ENCODE results near the gene AMOTL2. TPM values are rescaled to one million over a fixed set of nuclear protein-coding genes. Genes with fewer than 3 reads are reported as not detected.

AMOTL2 gene
- total and polyA plus RNA-seq, 2 donors (not counting 3 experiments of a cell fraction or from before 2014, with no cell fraction given): 130 to 145 TPM

DNA sequence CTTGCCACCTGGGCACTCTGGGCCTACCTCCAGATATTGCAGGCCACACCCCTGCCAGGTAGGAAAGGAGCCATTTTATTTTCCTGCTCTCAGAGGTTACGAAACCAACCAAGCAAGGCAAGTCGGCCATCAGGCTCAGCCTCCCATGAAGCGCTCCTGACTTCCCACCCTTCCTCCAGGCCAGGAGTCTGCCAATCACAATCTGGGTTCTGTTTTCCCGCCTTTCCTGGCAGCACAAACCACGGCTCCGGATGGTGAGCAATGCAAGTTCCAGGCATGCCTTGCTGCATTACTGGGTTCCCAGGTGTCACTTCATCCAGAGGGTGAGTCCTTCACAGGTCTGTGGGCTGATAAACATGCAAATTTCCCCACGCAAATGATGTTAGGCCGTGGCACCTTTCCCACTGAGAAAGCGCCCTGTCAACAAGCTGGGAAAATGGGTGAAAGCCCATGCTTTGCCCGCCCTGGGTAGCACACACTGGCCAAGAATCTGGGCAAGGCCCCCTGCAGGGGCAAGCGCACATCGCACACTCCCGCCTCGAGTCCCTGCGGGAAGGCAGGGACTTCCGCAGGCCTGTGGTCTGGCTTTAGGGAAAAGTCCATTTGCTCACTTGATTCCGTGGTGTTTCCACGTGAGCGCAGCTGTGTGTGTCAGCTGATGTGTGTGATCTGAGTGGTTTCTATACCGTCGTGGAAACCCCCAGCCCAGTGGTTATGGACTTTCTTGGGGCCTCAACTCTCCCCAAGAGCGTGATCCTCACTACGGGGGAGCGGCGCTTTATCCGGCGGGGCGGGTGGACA lies 62.0 kb downstream of the AMOTL2 start:
- BruUV-seq (replicated peaks): TSS peak; percentile 85
- no peak for TF ChIP-seq JUN (IDR thresholded peaks at IDR 0.05; ENCODE audit: borderline replicate concordance, insufficient read depth, insufficient read length, low read depth)
- TF ChIP-seq, protein P1, sequence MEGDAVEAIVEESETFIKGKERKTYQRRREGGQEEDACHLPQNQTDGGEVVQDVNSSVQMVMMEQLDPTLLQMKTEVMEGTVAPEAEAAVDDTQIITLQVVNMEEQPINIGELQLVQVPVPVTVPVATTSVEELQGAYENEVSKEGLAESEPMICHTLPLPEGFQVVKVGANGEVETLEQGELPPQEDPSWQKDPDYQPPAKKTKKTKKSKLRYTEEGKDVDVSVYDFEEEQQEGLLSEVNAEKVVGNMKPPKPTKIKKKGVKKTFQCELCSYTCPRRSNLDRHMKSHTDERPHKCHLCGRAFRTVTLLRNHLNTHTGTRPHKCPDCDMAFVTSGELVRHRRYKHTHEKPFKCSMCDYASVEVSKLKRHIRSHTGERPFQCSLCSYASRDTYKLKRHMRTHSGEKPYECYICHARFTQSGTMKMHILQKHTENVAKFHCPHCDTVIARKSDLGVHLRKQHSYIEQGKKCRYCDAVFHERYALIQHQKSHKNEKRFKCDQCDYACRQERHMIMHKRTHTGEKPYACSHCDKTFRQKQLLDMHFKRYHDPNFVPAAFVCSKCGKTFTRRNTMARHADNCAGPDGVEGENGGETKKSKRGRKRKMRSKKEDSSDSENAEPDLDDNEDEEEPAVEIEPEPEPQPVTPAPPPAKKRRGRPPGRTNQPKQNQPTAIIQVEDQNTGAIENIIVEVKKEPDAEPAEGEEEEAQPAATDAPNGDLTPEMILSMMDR (IDR thresholded peaks at IDR 0.05; ENCODE audit: extremely low read depth in 1 of 2, insufficient read depth in 1 of 2, low read depth in 1 of 2, low read length in 2 of 2): peak in 1 of 2 donors; percentile 18
- TF ChIP-seq GATA2 (IDR thresholded peaks at IDR 0.05; ENCODE audit: insufficient read depth, insufficient read length, low read depth, low read length): no peak
- TF ChIP-seq POLR2AphosphoS5 (IDR thresholded peaks at IDR 0.05; ENCODE audit: insufficient read depth, low read depth, low read length): no peak
- H3K9me1 ChIP-seq (replicated peaks; ENCODE audit: control insufficient read depth, extremely low read depth, insufficient read depth, low read length): no peaks in the 10 kb centered on the region
- H3K27me3 ChIP-seq (ENCODE audit: control insufficient read depth in 2 of 2, insufficient read depth in 2 of 2, low read length in 2 of 2): no peaks in the 10 kb centered on the region
- DNase-seq (ENCODE audit: low read depth, low spot score) (no peak), FAIRE-seq (peak; percentile 76)
- intact Hi-C loops (cut with micrococcal nuclease): no loop called here
- peak overlapping the region; percentile 50 for H2AFZ ChIP-seq (ENCODE audit: low read depth, low read length)
- no peaks in the 10 kb centered on the region for H3K79me2 ChIP-seq (ENCODE audit: control insufficient read depth, insufficient read depth, low read length)
- H3K36me3 ChIP-seq (ENCODE audit: control insufficient read depth in 2 of 2, extremely low read depth in 1 of 2, insufficient read depth in 2 of 2, low read length in 2 of 2): no peaks in the 10 kb centered on the region
- no peak overlapping the region for H3K4me3 ChIP-seq (replicated peaks in 1 of 3; ENCODE audit: insufficient read depth in 1 of 3, low read depth in 1 of 3, low read length in 3 of 3)
- H3K4me2 ChIP-seq (ENCODE audit: insufficient read depth, low read length): no peak overlapping the region
- dilution Hi-C loops (cut with MboI; ENCODE audit: extremely low pct_ligation_motif_present, low sequenced_read_pairs): no loop called here
- no peak overlapping the region for H3K9ac ChIP-seq (replicated peaks; ENCODE audit: extremely low read depth, insufficient read depth, low read length)
- CTCF ChIA-PET: interaction anchor here (1.4 to 13.9 kb wide), 7 partner anchors 20 to 163 kb away, joined by 5 to 296 read pairs (median 20); partner anchors contain the start of gene AMOTL2
- H3K4me1 ChIP-seq (ENCODE audit: control insufficient read depth, extremely low read depth, insufficient read depth, low read length): peaks cover 39% of the 10 kb centered on the region
- no peaks in the 10 kb centered on the region for H4K20me1 ChIP-seq (replicated peaks; ENCODE audit: control insufficient read depth, extremely low read depth, insufficient read depth, low read length)
- POLR2A ChIA-PET: interaction anchor here (1.2 to 4.1 kb wide), 4 partner anchors 53 to 62 kb away, joined by 3 to 63 read pairs (median 6); partner anchors contain the start of gene AMOTL2
- no peaks in the 10 kb centered on the region for H3K9me3 ChIP-seq (replicated peaks; ENCODE audit: control insufficient read depth, insufficient read depth, low read length)
- H3K27ac ChIP-seq (ENCODE audit: insufficient read depth, low read depth, low read length): no peak overlapping the region

All from endothelial cell of umbilical vein (primary cell).